D721Med (cell line): Measurements from ENCODE around the gene TNRC6A.

Experiments used
- DNase-seq: peaks from one replicate; pipeline ENCODE4 v3.0.0; 2011; ENCODE audit warnings: low spot score; ENCODE audit not compliant: insufficient read length
- FAIRE-seq: peaks from 2 replicates; lab custom pipeline; 2011; peaks lifted over from hg19 to GRCh38; lab: Jason Lieb, UNC
- TF ChIP-seq, protein P1 (sequence below): IDR thresholded peaks from 2 replicates; pipeline ENCODE4 v1.5.1; 2012; ENCODE audit warnings: mild to moderate bottlenecking, control low read depth; ENCODE audit not compliant: insufficient read depth; ENCODE audit errors: missing control alignments

TNRC6A gene

DNA sequence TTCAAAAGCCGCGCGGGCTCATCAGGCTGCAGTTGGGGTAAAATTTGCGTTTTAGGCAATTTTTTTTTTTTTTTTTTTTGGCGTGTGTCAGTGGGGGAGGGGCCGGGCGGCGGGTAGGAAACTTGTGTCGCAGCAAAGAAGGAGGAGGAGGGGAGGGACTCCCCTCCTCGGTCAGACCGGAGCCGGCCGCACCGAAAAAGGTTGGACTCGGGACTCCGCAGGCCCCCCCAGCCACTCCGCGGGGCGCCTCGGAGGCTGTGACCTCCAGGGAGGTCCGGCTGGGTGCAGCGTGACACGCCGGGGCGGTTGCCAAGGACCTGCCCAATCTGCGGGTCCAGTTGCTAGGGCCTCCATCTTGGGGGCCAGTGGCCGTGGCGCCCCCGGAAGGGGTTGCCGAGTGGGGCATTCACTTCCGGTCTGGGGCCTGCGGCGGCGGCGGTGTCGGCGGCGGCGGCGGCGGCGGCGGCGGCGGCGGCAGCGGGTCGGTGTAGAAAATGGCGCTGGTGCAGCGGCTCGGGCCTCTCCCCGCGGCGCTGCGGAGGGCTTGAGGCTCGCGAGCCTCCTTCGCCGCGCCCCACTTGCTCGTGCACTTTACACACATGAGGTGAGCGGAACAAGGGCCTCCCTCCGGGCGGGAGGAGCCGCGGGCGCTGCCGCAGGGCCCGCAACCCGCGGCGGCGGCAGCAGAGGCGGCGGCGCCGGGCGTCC is at the start of gene TNRC6A:
Gene TNRC6A (plus strand): TSS at position 409 of the 708 bp plus-strand sequence. CDS start 191 bp downstream, at position 600.
- TF ChIP-seq, protein P1, sequence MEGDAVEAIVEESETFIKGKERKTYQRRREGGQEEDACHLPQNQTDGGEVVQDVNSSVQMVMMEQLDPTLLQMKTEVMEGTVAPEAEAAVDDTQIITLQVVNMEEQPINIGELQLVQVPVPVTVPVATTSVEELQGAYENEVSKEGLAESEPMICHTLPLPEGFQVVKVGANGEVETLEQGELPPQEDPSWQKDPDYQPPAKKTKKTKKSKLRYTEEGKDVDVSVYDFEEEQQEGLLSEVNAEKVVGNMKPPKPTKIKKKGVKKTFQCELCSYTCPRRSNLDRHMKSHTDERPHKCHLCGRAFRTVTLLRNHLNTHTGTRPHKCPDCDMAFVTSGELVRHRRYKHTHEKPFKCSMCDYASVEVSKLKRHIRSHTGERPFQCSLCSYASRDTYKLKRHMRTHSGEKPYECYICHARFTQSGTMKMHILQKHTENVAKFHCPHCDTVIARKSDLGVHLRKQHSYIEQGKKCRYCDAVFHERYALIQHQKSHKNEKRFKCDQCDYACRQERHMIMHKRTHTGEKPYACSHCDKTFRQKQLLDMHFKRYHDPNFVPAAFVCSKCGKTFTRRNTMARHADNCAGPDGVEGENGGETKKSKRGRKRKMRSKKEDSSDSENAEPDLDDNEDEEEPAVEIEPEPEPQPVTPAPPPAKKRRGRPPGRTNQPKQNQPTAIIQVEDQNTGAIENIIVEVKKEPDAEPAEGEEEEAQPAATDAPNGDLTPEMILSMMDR: no peak
- FAIRE-seq (no peak), DNase-seq (peak; percentile 77)

DNA sequence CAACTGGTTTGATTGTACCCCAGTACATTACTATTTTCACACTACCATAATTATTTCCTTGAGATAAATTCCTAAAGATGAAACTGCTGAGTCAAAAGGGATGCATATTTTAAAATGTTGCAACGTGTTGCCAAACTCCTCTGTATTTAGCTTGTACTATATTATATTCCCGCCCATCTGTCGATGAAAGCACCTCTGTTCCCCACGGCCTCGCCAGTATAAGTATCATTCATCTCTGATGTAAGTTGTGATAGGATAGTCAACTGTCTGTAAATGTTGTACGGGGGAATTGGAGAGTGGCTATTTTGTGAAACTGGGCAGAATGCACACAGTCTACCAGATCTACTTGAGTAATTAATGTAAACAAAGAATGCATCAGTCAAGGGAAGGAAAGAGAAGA is 47.7 kb upstream of the TNRC6A start:
- FAIRE-seq: no peak
- TF ChIP-seq, protein P1: no peak
- DNase-seq: no peak

DNA sequence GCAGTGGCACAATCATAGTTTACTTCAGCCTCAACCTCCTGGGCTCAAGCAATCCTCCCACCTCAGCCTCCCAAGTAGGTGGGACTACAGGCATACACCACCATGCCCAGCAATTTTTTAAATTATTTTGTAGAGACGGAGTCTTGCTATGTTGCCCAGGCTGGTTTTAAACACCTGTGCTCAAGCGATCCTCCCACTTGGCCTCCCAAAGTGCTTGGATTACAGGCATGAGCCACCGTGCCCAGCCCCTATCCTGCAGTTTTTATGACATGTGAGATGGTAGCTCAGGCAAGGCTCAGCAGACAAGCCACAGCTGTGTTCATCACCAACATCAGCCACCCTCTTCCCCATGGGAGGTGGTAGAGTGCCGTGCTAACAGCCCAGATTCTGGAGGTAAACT is 46.2 kb upstream of the TNRC6A start:
- FAIRE-seq: no peak
- TF ChIP-seq, protein P1: no peak

DNA sequence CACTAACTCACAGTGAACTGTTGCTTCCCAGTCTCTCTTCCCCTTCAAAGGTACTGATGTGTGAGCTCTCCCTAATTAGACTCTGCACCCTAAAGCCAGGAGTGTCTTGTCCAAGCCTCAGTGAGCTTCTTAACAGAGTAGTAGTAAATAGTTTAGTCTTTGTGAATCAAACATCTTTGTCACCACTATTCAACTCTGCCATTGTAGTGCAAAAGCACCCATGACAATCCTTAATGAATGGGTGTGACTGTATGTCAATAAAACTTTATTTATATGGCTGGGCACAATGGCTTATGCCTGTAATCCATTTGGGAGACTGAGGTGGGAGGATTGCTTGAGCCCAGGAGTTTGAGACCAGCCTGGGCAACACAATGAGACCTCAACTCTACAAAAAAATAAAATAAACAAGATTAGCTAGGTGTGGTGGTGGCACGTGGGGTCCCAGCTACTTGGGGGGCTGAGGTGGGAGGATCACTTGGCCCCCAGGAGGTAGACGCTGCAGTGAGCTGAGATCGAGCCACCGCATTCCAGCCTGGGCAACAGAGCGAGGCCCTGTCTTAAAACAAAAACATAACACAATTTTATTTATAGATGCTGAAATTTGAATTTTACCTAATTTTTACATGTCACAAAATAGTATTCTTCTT is 45.5 kb upstream of the TNRC6A start:
- DNase-seq (no peak), FAIRE-seq (no peak)
- TF ChIP-seq, protein P1: no peak

More for the DNA sequence above, 46.2 kb upstream of the TNRC6A start:
- no peak for DNase-seq

DNA sequence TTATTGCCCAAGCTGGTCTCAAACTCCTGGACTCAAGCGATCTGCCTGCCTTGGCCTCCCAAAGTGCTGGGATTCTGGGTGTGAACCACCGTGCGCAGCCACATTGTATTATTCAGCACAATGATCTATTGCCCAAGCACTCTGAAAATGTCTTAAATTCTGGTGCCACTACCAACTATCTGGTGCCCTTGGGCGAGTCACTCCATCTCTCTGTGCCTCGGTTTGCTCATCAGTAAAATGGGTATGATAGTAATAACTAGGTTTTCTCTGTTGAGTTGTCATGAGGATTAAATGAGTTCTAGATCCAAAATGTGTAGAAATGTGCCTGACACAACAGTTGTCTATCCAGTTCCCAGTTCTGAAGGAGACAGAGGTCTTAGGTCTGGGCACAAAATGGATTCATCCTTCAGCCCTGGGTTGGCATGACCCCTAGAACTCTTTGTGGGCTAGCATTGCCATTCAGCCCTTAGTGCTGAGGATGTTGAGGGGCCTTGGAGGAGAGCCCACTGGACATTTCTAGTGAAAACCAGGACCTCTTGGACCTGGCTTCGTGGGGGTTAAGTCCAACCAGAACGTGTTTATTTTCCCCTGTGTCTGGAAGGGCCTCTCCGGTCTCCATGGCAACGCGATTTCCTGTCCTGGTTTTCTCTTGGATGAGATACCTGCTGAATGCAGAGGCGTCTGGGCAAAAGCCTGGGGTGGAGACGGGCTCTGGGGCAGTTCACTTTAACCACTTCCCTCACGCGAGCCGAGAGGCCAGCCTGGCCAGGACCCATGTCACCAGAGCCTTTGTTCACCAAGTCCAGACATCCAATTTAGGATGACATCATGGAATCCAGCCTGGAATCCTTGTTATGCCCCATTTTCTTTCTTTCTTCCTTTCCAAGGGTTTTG is 43.7 kb upstream of the TNRC6A start:
- no peak for DNase-seq
- TF ChIP-seq, protein P1: no peak
- no peak for FAIRE-seq

DNA sequence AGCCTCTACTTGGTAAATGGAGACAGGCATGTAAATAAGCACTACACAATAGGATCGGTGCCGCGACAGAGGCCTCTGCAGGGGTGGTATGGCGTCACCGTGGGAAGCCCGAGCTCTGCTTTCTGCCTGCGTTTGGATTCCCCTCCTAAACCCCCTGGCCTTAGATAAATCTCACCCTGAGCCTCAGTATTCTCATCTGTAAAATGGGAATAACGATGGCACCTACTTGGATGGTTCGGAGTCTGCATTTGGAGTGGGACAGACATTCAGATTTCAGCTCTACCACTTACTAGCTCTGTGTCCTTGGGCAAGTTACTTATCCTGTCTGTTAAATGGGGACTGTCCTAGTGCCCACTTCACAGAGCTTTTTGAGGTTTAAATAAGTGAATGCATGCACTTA is 42.8 kb upstream of the TNRC6A start:
- TF ChIP-seq, protein P1: no peak
- DNase-seq (no peak), FAIRE-seq (no peak)
